IPS-NIHi7 (cell line): ENCODE results near the gene ZNF792.
A peak's percentile ranks its signal among the peaks of the same experiment; 100 is the strongest.
"Not testable (repeated sequence)": the region's sequence is repeated elsewhere in the genome, so short reads cannot be mapped to it uniquely, and the experiment has no call there.

Experiments used
- DNase-seq: peaks from one replicate; pipeline ENCODE4 v3.0.0; 2012; ENCODE audit warnings: mixed read lengths; ENCODE audit errors: extremely low spot score

The ZNF792 gene

DNA sequence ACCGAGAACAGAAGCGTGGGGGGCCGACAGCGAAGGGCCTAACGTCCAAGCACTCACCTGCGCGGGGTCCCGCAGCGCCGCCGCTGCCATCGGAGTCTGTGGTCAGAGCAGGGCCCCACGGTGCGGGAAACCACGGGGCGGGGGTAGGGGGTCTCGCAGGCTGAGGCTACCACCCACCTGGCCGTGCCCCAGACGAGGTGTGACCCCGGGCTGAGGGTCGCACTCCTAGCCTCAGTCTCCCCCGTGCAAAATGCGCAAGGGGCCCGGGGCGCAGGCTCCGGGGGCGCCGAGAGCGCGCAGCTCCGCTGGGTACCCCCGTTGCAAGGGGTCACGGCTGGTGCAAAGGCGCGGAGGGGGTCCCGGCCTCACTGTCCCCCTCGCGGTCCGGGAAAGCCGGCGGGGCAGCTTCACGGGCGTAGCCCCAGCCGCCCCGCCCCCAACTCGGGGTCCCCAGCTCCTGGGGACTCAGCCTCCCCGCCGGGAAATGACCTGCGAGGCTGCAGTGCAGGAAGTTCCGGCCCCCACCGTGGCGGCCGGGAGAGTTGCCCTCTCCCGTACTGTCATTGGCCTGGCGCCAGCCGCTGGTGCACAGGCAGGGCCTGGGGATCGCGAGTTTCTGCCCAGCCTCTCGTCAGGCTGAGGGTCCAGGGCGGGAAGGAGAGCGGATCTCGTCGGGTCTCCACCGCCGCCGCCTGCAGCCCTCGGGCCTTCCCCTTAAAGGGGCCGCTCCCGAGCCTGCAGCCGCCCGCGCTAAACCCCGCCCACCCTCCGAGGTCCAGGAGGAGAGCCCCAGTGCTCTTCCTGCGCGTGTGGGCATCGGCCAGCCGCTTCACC, at the start of gene ZNF792:
Gene ZNF792 (minus strand): TSS at position 657 of the 834 bp plus-strand sequence. CDS start 567 bp downstream, at position 90.
- DNase-seq: peak; percentile 92

DNA sequence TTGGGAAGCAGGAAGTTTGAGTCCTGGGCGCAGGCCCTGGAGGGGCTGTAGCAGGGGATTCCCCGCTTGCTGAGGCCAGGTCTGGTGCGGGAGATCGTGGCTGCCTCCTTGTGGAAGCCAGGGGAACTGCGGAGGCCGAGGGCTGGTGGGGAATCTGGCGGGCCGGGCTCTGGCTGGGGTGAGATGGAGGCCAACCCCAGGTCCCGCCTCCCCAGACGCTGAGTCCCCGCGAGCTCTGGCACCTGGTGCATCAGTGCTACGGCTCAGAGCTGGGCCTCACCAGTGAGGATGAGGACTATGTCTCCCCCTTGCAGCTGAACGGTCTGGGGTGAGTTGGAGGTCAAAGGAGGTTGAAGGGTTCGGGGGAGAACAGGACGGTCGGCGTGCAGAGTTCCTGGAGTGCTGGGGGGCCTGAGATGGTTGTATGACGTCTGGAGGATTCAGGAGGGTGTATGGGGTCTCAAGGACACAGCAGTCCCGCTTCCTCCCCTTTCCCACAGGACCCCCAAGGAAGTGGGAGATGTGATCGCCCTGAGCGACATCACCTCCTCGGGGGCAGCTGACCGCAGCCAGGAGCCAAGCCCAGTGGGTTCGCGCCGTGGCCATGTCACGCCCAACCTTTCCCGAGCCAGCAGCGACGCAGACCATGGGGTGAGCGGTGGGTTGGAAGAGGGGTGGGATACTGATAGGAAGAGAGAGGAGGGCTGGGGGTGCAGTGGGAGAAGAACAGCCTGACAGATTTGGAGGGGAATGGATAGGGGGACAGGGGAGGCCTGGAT, 49.2 kb upstream of the ZNF792 start:
- DNase-seq: peak; percentile 95

GRCh38 chr19:35011737-35012682, 48.0 kb upstream of the ZNF792 start:
- DNase-seq: no peak

- no peak for DNase-seq
Observed at GRCh38 chr19:35011091-35011689, 47.2 kb upstream of the ZNF792 start.

- no peak for DNase-seq
Observed at GRCh38 chr19:35009424-35010415, 45.7 kb upstream of the ZNF792 start.

GRCh38 chr19:35008891-35009341, 44.9 kb upstream of the ZNF792 start:
- no peak for DNase-seq

DNA sequence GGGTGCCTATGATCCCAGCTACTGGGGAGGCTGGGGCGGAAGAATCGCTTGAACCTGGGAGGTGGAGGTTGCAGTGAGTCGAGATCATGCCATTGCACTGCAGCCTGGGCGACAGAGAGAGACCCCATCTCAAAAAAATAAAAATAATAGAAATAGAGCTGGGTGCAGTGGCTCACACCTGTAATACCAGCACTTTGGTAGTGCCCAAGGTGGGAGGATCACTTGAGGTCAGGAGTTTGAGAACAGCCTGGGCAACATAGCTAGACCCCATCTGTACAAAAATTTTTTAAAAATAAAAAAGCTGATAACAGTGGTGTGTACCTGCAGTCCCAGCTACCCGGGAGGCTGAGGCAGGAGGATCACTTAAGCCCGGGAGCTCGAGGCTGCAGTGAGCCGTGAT, 43.4 kb upstream of the ZNF792 start:
- DNase-seq: not testable (repeated sequence)

- no peak for DNase-seq
Observed at GRCh38 chr19:35006999-35007365, 43.0 kb upstream of the ZNF792 start.

DNA sequence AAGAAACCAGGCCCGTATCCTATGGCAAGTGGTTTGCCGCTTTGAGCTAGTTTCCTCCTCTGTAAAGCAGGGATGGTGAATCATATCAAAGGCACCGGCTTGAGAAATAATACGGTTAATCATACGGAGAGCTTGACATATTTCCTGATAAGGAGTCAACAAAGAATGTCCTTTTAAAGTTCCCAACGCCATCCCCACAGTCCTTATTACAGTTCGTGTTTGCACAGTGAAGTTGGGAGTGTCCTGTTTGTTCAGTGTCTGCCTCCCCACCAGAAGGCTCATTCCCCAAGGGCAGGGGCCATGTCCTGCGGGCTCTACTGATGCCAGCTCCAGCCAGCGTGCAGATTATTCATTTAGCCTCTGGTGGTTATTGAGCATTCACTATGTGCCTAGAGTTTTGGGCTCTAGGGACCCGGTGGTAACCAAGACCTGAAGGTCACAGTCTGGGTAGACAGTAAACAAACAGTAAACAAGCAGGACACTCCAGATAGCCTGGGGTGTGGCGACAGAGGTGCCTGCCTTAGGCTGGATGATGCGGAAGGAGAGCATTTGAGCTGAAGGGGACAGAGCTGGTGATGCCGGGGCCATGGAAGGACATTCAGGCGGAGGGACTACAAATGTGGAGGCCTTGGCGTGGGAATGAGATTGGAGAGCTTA, 42.4 kb upstream of the ZNF792 start:
- no peak for DNase-seq

- not testable (repeated sequence) for DNase-seq
Observed at GRCh38 chr19:35006007-35006341, 41.9 kb upstream of the ZNF792 start.

DNA sequence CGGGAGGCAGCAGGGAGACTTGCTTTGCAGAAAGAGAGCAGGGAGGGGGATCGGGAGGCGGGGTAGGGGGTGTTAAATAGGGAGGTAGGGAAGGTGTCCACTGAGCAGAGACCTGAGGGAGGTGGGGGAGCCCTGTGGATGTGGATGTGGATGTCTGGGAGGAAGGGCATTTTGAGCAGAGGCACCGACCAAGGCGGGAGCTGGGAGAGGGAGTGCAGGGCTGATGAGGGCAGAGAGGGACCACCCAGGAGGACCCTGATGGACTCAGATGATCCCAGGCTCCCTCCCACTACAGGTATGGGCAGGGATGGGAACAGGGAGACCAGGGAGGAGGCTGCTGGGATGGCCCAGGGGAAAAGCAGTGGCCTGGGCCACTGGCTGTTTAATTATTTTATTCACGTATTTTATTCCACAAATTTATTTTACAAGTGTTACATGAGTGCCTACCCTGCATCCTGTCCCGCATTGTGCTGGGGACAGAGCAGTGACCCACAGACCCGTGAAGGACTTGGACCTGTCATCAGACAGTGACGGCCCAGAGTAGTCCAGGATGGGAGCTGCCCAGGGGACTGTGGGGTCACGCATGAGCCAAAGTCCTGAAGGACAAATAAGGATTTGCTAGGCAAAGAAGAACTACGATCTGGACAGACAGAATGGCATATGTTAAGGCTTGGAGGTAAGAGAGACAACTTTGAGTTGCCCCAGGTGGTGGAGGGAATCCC, 41.4 kb upstream of the ZNF792 start:
- no peak for DNase-seq

GRCh38 chr19:35004517-35005255, 40.7 kb upstream of the ZNF792 start:
- DNase-seq: no peak

DNA sequence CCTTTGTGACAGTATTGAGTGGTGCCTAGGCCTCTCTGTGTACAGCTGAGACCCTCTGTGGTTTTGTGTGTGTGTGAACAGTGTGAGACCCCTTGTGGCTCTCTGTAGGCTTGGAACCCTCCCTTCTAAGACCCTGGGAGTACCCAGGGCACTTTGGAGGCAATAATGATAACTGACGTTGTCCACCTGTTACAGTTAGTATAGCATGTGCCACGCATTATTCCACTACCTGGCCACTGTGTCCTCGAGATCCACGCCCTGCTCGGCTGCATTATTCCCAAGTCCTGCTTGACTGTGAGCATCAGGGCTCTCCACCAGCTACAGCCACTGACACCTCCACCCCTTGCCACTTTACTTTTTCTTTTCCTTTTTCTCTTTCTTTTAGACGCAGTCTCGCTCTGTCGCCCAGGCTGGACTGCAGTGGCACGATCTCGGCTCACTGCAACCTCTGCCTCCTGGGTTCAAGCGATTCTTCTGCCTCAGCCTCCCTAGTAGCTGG, 38.1 kb upstream of the ZNF792 start:
- no peak for DNase-seq

GRCh38 chr19:35000647-35001501, 36.8 kb upstream of the ZNF792 start:
- peak; percentile 35 for DNase-seq

DNA sequence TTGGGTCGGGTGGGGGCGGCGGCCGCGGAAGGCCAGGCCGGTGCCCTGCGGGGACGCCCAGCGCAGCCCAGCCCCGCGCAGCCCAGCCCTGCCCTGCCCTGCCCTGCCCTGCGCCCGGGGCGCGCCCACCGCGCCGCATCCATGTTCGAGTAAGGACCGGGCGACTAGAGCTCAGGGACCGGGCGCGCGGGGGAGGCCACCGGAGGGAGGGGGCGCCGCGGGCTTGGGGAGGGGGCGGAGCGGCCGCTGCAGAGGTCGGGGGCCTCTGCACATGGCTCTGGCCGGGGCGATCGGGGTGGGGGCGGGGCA, 36.3 kb upstream of the ZNF792 start:
- no peak for DNase-seq

DNA sequence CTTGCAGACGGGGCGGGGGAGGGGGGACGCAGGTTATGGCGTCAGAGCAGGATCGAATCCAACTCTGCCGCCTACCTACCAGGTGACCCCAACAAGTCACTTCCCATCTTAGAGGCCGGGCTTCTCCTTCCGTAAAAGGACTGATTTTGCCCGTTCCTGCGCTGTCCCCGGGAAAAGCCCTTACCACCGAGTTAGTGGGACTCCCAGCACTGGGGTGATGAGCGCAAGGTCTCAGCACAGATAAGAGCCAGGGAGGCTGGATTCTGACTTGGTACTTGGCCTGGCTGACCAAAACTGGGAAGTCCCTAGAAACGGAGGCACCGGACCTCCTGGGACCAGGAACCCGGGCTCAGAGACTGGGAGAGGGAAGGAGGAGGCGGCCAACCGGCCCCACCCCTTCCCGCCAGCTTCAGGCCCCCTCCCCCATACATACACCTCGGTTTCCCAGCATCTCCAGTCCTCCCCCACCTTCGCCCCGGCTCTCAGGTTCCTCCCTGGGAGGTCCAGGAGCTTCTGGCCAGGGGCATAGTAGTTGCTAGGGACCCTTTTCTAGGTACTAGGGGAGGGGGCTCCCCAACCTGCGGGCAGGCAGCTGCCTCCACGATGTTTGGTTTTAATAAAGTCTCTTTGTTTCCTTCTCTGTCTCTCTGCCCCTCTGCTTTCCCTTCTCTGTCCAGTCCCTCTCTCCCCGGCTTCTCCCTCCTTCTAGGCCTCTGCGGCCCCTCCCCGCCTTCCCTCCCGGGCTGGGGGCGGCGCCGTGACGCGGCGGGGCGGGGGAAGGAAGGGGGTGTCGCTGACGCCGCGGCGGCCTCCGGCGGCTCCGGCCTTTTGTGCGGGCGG, 35.7 kb upstream of the ZNF792 start, which contains the start of gene GRAMD1A:
Gene GRAMD1A (plus strand): TSS at position 826 of the 840 bp plus-strand sequence. CDS start 156 bp downstream, outside the sequence.
- peak; percentile 95 for DNase-seq
